ENCODE measurements around the gene CADM1.

Gene CADM1

GRCh38 chr11:115206365-115207022 lies 297.7 kb downstream of the CADM1 start:
- no peak overlapping the region for H3K9ac ChIP-seq (ENCODE audit: low read depth, low read length)
- no peak for DNase-seq

DNA sequence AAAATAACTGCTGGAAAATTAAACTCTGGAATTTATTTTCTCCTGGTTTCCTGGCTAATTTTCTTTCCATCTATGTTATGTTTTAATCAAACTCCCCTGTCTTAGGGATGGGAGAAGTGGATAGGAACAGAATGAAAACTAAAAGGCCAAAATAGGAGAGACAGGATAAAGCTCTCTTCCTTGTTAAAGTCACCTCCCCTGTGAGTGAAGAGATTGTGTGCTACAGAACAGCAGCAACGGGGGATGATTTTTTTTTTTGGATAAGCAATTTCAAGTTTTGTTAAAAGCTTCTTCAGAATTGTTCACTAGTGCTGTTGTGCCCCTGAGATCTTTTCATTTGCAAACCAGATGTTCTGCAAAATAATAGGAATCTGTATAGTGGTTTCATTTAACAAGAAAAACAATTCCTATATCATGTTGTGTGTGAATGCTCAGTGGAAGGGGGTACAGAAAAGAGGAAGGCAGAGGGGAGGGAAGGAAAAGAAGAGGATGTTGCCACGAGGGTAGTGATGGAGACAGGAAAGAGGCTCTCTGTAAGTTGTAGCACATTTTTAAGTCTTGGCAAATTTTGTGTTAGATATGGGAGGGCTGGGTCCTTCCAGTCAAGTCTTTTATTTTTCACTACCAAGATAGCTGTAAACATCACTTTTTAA lies 301.2 kb downstream of the CADM1 start:
- Histone ChIP-seq H3K4me2 (ENCODE audit: insufficient read depth, low read length) (no peak overlapping the region), H3K9me3 (ENCODE audit: insufficient read depth, low read length, severe bottlenecking) (no peaks in the 10 kb centered on the region), H3K27me3 (ENCODE audit: insufficient read depth, low read length, poor library complexity) (no peaks in the 10 kb centered on the region), H3K4me1 (ENCODE audit: insufficient read depth, low read length) (no peaks in the 10 kb centered on the region), H3K79me2 (ENCODE audit: insufficient read depth, low read length) (no peaks in the 10 kb centered on the region), H3K9ac (ENCODE audit: low read depth, low read length) (no peak overlapping the region), H2AFZ (ENCODE audit: low read depth, low read length) (no peak overlapping the region), H3K4me3 (ENCODE audit: low read depth in 1 of 2, low read length in 2 of 2) (no peak overlapping the region), H3K27ac (ENCODE audit: low read length) (no peak overlapping the region), H3K36me3 (ENCODE audit: insufficient read depth, low read length) (no peaks in the 10 kb centered on the region), H4K20me1 (ENCODE audit: insufficient read depth, low read length) (no peaks in the 10 kb centered on the region)
- no peak for DNase-seq
- no peak for ATAC-seq (ENCODE audit: insufficient read depth, low read depth)
- no peak for TF ChIP-seq EZH2 (IDR thresholded peaks at IDR 0.05; ENCODE audit: borderline replicate concordance, low read depth, low read length, severe bottlenecking)
- TF ChIP-seq, protein P1, sequence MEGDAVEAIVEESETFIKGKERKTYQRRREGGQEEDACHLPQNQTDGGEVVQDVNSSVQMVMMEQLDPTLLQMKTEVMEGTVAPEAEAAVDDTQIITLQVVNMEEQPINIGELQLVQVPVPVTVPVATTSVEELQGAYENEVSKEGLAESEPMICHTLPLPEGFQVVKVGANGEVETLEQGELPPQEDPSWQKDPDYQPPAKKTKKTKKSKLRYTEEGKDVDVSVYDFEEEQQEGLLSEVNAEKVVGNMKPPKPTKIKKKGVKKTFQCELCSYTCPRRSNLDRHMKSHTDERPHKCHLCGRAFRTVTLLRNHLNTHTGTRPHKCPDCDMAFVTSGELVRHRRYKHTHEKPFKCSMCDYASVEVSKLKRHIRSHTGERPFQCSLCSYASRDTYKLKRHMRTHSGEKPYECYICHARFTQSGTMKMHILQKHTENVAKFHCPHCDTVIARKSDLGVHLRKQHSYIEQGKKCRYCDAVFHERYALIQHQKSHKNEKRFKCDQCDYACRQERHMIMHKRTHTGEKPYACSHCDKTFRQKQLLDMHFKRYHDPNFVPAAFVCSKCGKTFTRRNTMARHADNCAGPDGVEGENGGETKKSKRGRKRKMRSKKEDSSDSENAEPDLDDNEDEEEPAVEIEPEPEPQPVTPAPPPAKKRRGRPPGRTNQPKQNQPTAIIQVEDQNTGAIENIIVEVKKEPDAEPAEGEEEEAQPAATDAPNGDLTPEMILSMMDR (IDR thresholded peaks at IDR 0.05; ENCODE audit: borderline replicate concordance, extremely low read depth, low read length, poor library complexity, severe bottlenecking), result no peak

More at GRCh38 chr11:115206365-115207022, 297.7 kb downstream of the CADM1 start:
- no peak for TF ChIP-seq EZH2 (IDR thresholded peaks at IDR 0.05; ENCODE audit: borderline replicate concordance, low read depth, low read length, severe bottlenecking)
- TF ChIP-seq, protein P1 (IDR thresholded peaks at IDR 0.05; ENCODE audit: borderline replicate concordance, extremely low read depth, low read length, poor library complexity, severe bottlenecking), result no peak
- Histone ChIP-seq H3K4me2 (ENCODE audit: insufficient read depth, low read length) (no peak overlapping the region), H3K4me1 (ENCODE audit: insufficient read depth, low read length) (no peaks in the 10 kb centered on the region), H3K4me3 (ENCODE audit: low read depth in 1 of 2, low read length in 2 of 2) (no peak overlapping the region), H3K27me3 (ENCODE audit: insufficient read depth, low read length, poor library complexity) (no peaks in the 10 kb centered on the region), H3K9me3 (ENCODE audit: insufficient read depth, low read length, severe bottlenecking) (no peaks in the 10 kb centered on the region), H3K36me3 (ENCODE audit: insufficient read depth, low read length) (no peaks in the 10 kb centered on the region), H4K20me1 (ENCODE audit: insufficient read depth, low read length) (no peaks in the 10 kb centered on the region), H3K27ac (ENCODE audit: low read length) (no peak overlapping the region), H2AFZ (ENCODE audit: low read depth, low read length) (no peak overlapping the region), H3K79me2 (ENCODE audit: insufficient read depth, low read length) (no peaks in the 10 kb centered on the region)
- no peak for ATAC-seq (ENCODE audit: insufficient read depth, low read depth)

GRCh38 chr11:115202074-115202473 lies 302.1 kb downstream of the CADM1 start:
- Histone ChIP-seq H2AFZ (ENCODE audit: low read depth, low read length) (no peak overlapping the region), H3K9me3 (ENCODE audit: insufficient read depth, low read length, severe bottlenecking) (no peaks in the 10 kb centered on the region), H3K79me2 (ENCODE audit: insufficient read depth, low read length) (no peaks in the 10 kb centered on the region), H3K27ac (ENCODE audit: low read length) (no peak overlapping the region), H4K20me1 (ENCODE audit: insufficient read depth, low read length) (no peaks in the 10 kb centered on the region), H3K4me1 (ENCODE audit: insufficient read depth, low read length) (no peaks in the 10 kb centered on the region), H3K27me3 (ENCODE audit: insufficient read depth, low read length, poor library complexity) (no peaks in the 10 kb centered on the region), H3K4me3 (ENCODE audit: low read depth in 1 of 2, low read length in 2 of 2) (no peak overlapping the region), H3K36me3 (ENCODE audit: insufficient read depth, low read length) (no peaks in the 10 kb centered on the region), H3K4me2 (ENCODE audit: insufficient read depth, low read length) (no peak overlapping the region), H3K9ac (ENCODE audit: low read depth, low read length) (no peak overlapping the region)
- no peak for DNase-seq
- TF ChIP-seq, protein P1 (IDR thresholded peaks at IDR 0.05; ENCODE audit: borderline replicate concordance, extremely low read depth, low read length, poor library complexity, severe bottlenecking), result no peak
- no peak for TF ChIP-seq EZH2 (IDR thresholded peaks at IDR 0.05; ENCODE audit: borderline replicate concordance, low read depth, low read length, severe bottlenecking)
- no peak for ATAC-seq (ENCODE audit: insufficient read depth, low read depth)

All from DND-41 (cell line).